NCI-H748 (cell line): ENCODE results near the gene LIMS4.
"Not testable (repeated sequence)": the region's sequence is repeated elsewhere in the genome, so short reads cannot be mapped to it uniquely, and the experiment has no call there.

ENCODE experiments used
- DNase-seq: peaks from one replicate; lab custom pipeline; 2025; ENCODE audit not compliant: unreplicated experiment; lab: John Stamatoyannopoulos, UW

LIMS4 gene

DNA sequence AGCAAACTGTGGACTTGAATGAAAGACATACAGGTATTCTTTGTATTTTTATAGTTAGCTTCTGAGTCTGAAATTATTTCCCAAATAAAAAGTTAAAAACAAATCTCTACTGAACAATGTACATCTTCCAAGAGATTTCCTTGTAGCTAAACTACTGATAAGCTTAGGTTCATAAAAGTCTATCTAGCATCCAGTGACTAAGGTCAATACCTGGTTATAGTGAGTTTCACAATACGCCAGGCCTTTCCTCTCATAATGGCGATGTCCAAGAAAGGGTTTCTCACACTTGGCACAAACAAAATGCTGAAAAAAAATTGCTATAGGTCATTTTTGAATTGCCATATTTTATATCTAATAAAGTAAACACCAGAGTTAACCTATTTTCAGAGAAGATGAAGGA is 21.7 kb downstream of the LIMS4 start:
- DNase-seq: not testable (repeated sequence)

DNA sequence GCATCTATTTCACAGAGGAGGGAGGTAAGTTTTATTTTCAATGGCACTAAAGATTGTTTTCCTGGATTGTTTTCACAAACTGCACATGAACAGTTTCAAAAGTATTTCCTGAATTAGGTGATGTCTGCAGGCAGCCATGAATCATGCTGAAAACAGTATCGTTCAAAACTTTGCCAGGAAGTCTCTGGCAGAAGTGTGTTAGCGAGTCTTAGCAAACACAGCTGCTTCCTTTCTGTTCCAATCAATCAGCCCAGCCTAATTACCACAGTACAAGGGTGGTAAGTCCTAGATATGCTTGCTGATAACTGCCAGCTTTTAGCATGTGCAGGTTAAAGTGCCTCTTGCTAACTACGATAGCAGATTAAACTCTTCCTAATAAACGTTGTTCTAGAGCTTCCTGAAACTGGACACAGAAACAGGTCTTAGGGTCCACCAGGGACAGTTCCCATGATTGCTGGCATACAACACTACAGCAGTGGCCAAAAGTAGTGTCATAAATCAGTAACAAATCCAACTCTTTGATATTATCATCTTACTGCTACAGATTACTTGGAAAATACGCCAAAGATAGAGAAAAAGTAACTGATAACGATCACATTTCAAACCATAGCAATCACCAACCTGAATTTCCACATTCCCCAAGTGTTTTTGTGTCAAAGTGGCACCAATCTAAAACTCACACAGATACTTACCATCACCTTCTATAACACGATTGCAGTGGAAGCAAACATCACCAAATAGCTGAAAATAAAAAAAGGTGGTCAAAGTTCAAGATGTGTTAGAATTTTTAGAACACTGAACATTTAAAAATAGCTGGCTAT is 23.3 kb downstream of the LIMS4 start:
- not testable (repeated sequence) for DNase-seq

GRCh38 chr2:110446644-110447043 is 26.0 kb downstream of the LIMS4 start:
- DNase-seq: not testable (repeated sequence)

DNA sequence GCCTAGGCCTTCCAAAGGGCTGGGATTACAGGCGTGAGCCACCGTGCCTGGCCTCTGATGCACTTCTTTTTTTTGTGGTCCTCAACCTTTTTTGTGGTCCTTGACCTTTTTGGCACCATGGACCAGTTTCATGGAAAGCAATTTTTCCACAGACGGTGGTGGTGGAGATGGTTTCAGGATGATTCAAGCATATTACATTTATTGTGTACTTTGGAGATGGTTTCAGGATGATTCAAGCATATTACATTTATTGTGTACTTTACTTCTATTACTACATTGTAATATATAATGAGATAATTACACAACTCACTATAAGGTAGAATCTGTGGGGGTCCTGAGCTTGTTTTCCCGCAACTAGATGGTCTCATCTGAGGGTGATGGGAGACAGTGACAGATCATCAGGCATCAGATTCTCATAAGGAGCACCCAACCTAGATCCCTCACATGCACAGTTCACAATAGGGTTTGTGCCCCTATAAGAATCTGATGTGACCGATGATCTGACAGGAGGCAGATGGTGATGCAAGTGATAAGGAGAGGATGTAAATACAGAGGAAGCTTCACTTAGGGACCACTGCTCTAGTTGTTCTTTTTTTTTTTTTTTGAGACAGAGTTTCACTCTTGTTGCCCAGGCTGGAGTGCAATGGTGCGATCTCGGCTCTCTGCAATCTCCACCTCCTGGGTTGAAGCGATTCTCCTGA is 29.2 kb downstream of the LIMS4 start:
- not testable (repeated sequence) for DNase-seq

GRCh38 chr2:110441905-110442304 is 30.7 kb downstream of the LIMS4 start:
- not testable (repeated sequence) for DNase-seq

- DNase-seq: not testable (repeated sequence)
Measured at GRCh38 chr2:110434565-110434964, 38.1 kb downstream of the LIMS4 start.

- DNase-seq: not testable (repeated sequence)
Measured at GRCh38 chr2:110425725-110426124, 46.9 kb downstream of the LIMS4 start.

GRCh38 chr2:110424421-110424820 is 48.2 kb downstream of the LIMS4 start:
- DNase-seq: not testable (repeated sequence)

DNA sequence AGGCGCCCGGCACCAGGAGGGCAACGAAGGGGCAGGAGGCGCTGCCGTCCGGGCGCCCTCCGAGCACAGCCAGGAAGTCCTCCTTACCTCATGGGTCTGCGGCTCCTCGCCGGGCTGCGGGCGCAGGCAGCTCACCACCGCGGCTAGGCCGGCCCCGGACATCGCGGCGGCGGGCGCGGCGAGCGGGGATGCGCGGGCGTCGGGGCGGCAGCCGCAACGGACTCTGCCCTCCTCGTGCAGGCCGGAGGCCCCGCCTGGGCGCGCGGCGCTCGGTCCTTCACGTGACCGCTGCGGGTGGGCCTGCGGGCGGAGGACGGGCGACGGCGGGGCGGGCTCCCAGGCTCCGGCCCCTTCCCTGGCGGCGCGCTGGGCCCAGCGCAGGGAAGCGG is 49.0 kb downstream of the LIMS4 start:
- DNase-seq: not testable (repeated sequence)

DNA sequence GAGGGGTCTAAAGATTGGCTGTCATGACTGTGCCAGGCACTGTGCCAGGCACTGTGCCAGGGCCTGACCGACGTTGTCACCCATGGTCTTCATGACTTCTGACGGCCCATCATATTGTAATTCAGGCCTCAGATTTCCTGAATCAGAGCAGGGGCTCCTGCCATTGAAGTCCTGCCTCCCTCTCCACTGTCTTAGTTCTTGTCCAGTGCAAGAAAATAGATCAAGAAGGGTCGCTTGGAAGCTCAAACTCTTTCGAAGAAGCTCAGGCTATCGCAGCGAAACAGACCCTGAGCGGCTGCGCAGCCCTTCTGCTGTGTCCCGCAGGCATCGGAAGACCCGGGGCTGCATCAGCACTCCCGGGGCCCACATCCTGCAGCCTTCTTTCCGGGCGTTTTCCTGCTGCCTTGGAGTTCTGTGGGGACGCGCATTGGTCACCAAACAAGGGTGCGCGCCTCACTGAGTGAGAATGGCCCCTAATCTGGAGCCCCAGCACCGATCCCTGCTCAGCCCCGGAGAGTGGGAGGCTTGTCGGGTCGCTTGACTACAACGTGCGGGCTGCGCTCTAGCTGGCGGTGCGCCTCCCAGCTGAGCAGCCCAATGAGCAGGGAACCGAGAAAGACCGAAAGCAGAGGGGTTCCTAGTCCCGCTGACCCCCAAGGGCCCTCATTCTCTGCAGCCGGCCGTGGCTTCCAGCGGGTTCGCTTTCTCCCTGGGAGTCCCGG is 49.6 kb downstream of the LIMS4 start:
- DNase-seq: not testable (repeated sequence)

- not testable (repeated sequence) for DNase-seq
Measured at GRCh38 chr2:110420641-110421354, 51.8 kb downstream of the LIMS4 start.

- not testable (repeated sequence) for DNase-seq
Measured at GRCh38 chr2:110407142-110407541, 65.5 kb downstream of the LIMS4 start.

DNA sequence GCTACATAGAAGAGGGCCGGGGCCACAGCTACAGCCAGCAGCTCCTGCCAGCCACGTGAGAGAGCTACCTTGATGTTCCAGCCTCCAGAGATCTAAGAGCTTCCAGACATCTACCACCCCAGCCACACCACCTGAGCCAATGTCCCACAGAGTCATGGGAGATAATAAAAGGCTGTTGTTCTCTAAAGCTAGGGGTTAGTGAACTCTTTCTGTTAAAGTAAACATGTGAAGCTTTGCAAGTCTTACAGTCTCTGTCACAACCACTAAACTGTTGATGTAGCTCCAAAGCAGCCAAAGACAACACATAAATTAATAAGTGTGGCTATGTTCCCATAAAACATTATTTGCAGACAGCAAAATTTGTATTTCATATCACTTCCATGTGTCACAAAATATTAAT is 67.6 kb downstream of the LIMS4 start:
- DNase-seq: not testable (repeated sequence)

DNA sequence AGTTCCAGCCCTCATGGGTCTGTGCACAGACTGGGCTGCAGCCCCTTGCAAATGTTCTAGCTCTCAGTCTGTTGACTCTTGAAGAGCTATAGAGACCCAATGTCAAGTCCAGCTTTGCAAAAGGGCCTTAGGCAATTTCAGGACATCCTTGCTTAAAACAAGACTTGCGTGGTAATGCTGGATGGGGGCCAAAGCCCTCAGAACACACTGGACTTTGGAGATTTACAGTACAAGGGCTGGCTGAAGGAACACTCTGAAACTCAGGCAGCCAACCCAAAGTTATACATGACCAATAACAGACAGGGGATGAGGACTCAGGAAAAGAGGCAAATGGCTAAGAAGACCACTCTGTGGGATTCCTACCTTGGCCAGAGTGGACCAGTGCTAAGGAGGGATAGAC is 68.4 kb downstream of the LIMS4 start:
- not testable (repeated sequence) for DNase-seq

- not testable (repeated sequence) for DNase-seq
Measured at GRCh38 chr2:110401001-110401618, 71.5 kb downstream of the LIMS4 start.

DNA sequence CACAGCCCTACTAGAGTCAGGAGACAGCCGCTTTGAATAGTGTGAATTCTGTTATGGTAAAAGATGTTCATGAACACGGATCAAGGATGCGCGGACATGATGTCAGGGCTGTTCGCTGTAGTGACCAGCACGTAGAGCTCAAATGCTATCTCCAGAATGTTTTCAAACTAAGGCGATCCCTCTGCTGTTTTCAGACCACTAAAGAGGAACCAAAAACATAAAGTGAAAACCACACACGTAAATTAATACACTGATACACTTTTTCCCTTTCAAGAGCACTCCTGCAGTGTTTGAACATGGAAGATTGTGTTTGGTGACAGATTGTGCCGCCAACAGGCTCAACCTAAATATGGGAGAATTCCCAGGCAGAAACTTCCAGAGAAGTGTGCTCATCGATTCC is 73.2 kb downstream of the LIMS4 start:
- not testable (repeated sequence) for DNase-seq

DNA sequence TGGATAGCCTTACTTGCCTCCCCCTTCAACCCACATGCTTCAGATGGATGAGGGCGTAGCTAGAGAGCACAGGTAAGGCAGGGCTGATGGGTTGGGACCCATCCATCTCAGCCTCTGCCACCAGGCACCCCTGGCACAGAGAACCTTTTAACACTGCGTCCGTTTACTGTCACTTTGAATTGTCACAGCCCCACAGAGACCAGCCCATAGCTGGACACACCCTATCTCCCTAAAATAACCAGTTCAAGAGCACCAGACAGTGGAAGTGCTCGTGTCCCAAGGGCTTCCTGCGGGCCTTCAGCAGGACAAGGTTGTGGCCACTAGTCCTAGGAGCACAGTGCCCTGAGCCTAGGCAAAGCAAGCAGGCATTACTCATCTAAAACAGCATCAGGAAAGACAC is 76.6 kb downstream of the LIMS4 start:
- DNase-seq: not testable (repeated sequence)
